Stimulated activated CD8-positive, alpha-beta memory T cell treated with anti-CD3 and anti-CD28 coated beads, Interleukin-4, amount 100 ng/mL, for 24 hours (primary cell): Measurements from ENCODE around the gene BLOC1S2.
A peak's percentile ranks its signal among the peaks of the same experiment; 100 is the strongest.
"Not testable (repeated sequence)": the region's sequence is repeated elsewhere in the genome, so short reads cannot be mapped to it uniquely, and the experiment has no call there.

Experiments used
- DNase-seq: peaks from one replicate; pipeline ENCODE4 v3.0.0-alpha.2; 2020; ENCODE audit warnings: low read depth

BLOC1S2 gene

GRCh38 chr10:100291356-100291755, 4.9 kb upstream of the BLOC1S2 start:
- no peak for DNase-seq

GRCh38 chr10:100289641-100290040, 3.2 kb upstream of the BLOC1S2 start:
- DNase-seq: no peak

- DNase-seq: no peak
These were observed 1.7 kb upstream of the BLOC1S2 start for GRCh38 chr10:100288196-100288595.

- DNase-seq: no peak
These were observed 1.3 kb upstream of the BLOC1S2 start for GRCh38 chr10:100287756-100288155.

- not testable (repeated sequence) for DNase-seq
These were observed 1.2 kb downstream of the BLOC1S2 start for GRCh38 chr10:100285326-100285725.

- DNase-seq: no peak
These were observed 3.6 kb downstream of the BLOC1S2 start for GRCh38 chr10:100282907-100283306.

GRCh38 chr10:100276971-100277370, 9.5 kb downstream of the BLOC1S2 start:
- not testable (repeated sequence) for DNase-seq

GRCh38 chr10:100267239-100268104, 19.0 kb downstream of the BLOC1S2 start, which contains the start of gene CWF19L1:
CWF19L1 (minus strand) TSS chr10:100267638; CDS start chr10:100267593, 45 bp downstream.
- peak; percentile 57 for DNase-seq

GRCh38 chr10:100265821-100266485, 20.5 kb downstream of the BLOC1S2 start:
- no peak for DNase-seq

- DNase-seq: no peak
These were observed 32.3 kb downstream of the BLOC1S2 start for GRCh38 chr10:100254191-100254590.

- no peak for DNase-seq
These were observed 33.4 kb downstream of the BLOC1S2 start for GRCh38 chr10:100253041-100253440.

GRCh38 chr10:100248820-100249219, 37.7 kb downstream of the BLOC1S2 start:
- DNase-seq: no peak

GRCh38 chr10:100245484-100246220, 40.8 kb downstream of the BLOC1S2 start:
- DNase-seq: no peak

- DNase-seq: no peak
These were observed 46.6 kb downstream of the BLOC1S2 start for GRCh38 chr10:100239851-100240250.

- no peak for DNase-seq
These were observed 48.1 kb downstream of the BLOC1S2 start for GRCh38 chr10:100238429-100238828.

- DNase-seq: no peak
These were observed 54.4 kb downstream of the BLOC1S2 start for GRCh38 chr10:100232101-100232500.

- no peak for DNase-seq
These were observed 56.6 kb downstream of the BLOC1S2 start for GRCh38 chr10:100229819-100230422.

- DNase-seq: no peak
These were observed 62.6 kb downstream of the BLOC1S2 start for GRCh38 chr10:100223879-100224278.
